Middle frontal gyrus (tissue), 1 donor: ENCODE measurements around the gene HOXB6.

Experiments
- DNase-seq: peaks from one replicate; pipeline ENCODE4 v3.0.0-alpha.2; 2015; ENCODE audit warnings: low spot score; ENCODE audit errors: extremely low spot score

The HOXB6 gene

GRCh38 chr17:48604770-48605329, at the start of gene HOXB6:
TSS of gene HOXB6 (minus strand) at chr17:48604986. CDS start at chr17:48598150, 6,836 bp downstream.
- DNase-seq: no peak

- no peak for DNase-seq
Observed at GRCh38 chr17:48649741-48650140, 45.0 kb upstream of the HOXB6 start.

GRCh38 chr17:48647963-48648245, 43.1 kb upstream of the HOXB6 start:
- DNase-seq: no peak

- no peak for DNase-seq
Observed at GRCh38 chr17:48647103-48647962, 42.5 kb upstream of the HOXB6 start.

GRCh38 chr17:48646183-48647102, 41.7 kb upstream of the HOXB6 start:
- no peak for DNase-seq

- no peak for DNase-seq
Observed at GRCh38 chr17:48645639-48646182, 40.9 kb upstream of the HOXB6 start.

GRCh38 chr17:48644910-48645557, 40.2 kb upstream of the HOXB6 start:
- no peak for DNase-seq

- no peak for DNase-seq
Observed at GRCh38 chr17:48644159-48644558, 39.4 kb upstream of the HOXB6 start.

GRCh38 chr17:48643697-48644012, 38.9 kb upstream of the HOXB6 start:
- DNase-seq: no peak

GRCh38 chr17:48642843-48643696, 38.3 kb upstream of the HOXB6 start:
- no peak for DNase-seq

- no peak for DNase-seq
Observed at GRCh38 chr17:48642059-48642842, 37.5 kb upstream of the HOXB6 start.

GRCh38 chr17:48641541-48642058, 36.8 kb upstream of the HOXB6 start:
- no peak for DNase-seq

- DNase-seq: no peak
Observed at GRCh38 chr17:48640858-48641180, 36.0 kb upstream of the HOXB6 start.

- DNase-seq: no peak
Observed at GRCh38 chr17:48639982-48640857, 35.4 kb upstream of the HOXB6 start.

GRCh38 chr17:48639136-48639535, 34.4 kb upstream of the HOXB6 start:
- no peak for DNase-seq

GRCh38 chr17:48637323-48638260, 32.8 kb upstream of the HOXB6 start:
- DNase-seq: no peak

- DNase-seq: no peak
Observed at GRCh38 chr17:48636177-48637018, 31.6 kb upstream of the HOXB6 start.
